Body of pancreas (tissue), 4 donors: ENCODE results near the gene BMPER.

Source experiments
- CTCF ChIP-seq, 7 experiments: fragments of 450-650 bp in 4 of 7; fragments of 200-600 bp in 3 of 7; sonication (generic) in 3 of 7; IDR thresholded peaks; one replicate each; pipeline ENCODE4 v1.5.1; 2016 to 2019; ENCODE audit warnings: antibody characterized with exemption in 7 of 7
- POLR2A ChIP-seq, 3 donors: fragments of 450-650 bp; IDR thresholded peaks; one replicate each; pipeline ENCODE4 v1.6.1; 2016; ENCODE audit warnings: antibody characterized with exemption in 3 of 3, mild to moderate bottlenecking in 2 of 3

GRCh38 chr7:34104115-34104514, 198.8 kb downstream of the BMPER start:
- TF ChIP-seq CTCF (IDR thresholded peaks at IDR 0.05), result no peak
- TF ChIP-seq POLR2A (IDR thresholded peaks at IDR 0.05), result no peak
